IMR-90 (cell line): ENCODE measurements around the gene NRXN2. TPM values are rescaled to one million over a fixed set of nuclear protein-coding genes. Genes with fewer than 3 reads are reported as not detected.

Experiments
- ATAC-seq: fragments of 200-7000 bp; cut with Tn5 transposase; 2 replicates; pipeline ENCODE4 v1.9.1; 2020; ENCODE audit warnings: low read depth, mild to moderate bottlenecking, moderate library complexity
- BruUV-seq: library from RNA; stranded (reverse); fragments of 400-500 nt; replicated peaks from 2 replicates; lab custom pipeline; 2021; lab: Mats Ljungman, UMichigan
- CTCF ChIA-PET: fragments of 300-600 bp; formaldehyde crosslinking; extraction: SDS; loops from one replicate; lab custom pipeline; 2021; ENCODE audit warnings: antibody characterized with exemption; lab: Yijun Ruan, JAX
- POLR2A ChIA-PET: fragments of 300-600 bp; sonication (Branson Sonifier 250); formaldehyde crosslinking; loops from one replicate; lab custom pipeline; 2022; ENCODE audit warnings: antibody characterized with exemption; ENCODE audit not compliant: unreplicated experiment; lab: Charles Lee
- DNase-seq: peaks from one replicate; pipeline ENCODE4 v3.0.0; 2013
- H2AFZ ChIP-seq: replicated peaks from 2 replicates; pipeline ENCODE3; 2013; ENCODE audit warnings: low read length, mild to moderate bottlenecking; ENCODE audit not compliant: poor library complexity
- H2AK5ac ChIP-seq: 2 replicates; pipeline ENCODE4 v1.6.1; 2013; ENCODE audit warnings: low read depth, low read length, inconsistent platforms
- H2AK9ac ChIP-seq: replicated peaks from 2 replicates; pipeline ENCODE3; 2013; ENCODE audit warnings: mild to moderate bottlenecking, low read depth, low read length, moderate library complexity; ENCODE audit not compliant: poor library complexity
- H2BK120ac ChIP-seq: 2 replicates; pipeline ENCODE4 v1.6.1; 2013; ENCODE audit warnings: low read depth, low read length, inconsistent platforms
- H2BK15ac ChIP-seq: 3 replicates; pipeline ENCODE4 v1.6.1; 2013; ENCODE audit warnings: low read depth, low read length, inconsistent platforms
- H2BK20ac ChIP-seq: 2 replicates; pipeline ENCODE4 v1.6.1; 2013; ENCODE audit warnings: low read depth, mild to moderate bottlenecking, inconsistent platforms, low read length, moderate library complexity
- H2BK5ac ChIP-seq: 2 replicates; pipeline ENCODE4 v1.6.1; 2013; ENCODE audit warnings: mild to moderate bottlenecking, low read depth, low read length, inconsistent platforms; ENCODE audit not compliant: poor library complexity, severe bottlenecking
- H3K14ac ChIP-seq: replicated peaks from 2 replicates; pipeline ENCODE4 v1.6.1; 2013; ENCODE audit warnings: low read depth, low read length, inconsistent platforms
- H3K18ac ChIP-seq: 2 replicates; pipeline ENCODE4 v1.6.1; 2013; ENCODE audit warnings: low read depth, low read length, control low read depth
- H3K23ac ChIP-seq: 2 replicates; pipeline ENCODE4 v1.6.1; 2013; ENCODE audit warnings: low read depth, low read length, inconsistent platforms
- H3K27ac ChIP-seq: 2 replicates; pipeline ENCODE4 v1.5.1; 2013; ENCODE audit warnings: mild to moderate bottlenecking, control low read depth, low read length; ENCODE audit not compliant: insufficient read depth
- H3K27me3 ChIP-seq: 2 replicates; pipeline ENCODE4 v1.6.1; 2013; ENCODE audit warnings: low read length; ENCODE audit not compliant: control insufficient read depth, insufficient read depth
- H3K36me3 ChIP-seq: 2 replicates; pipeline ENCODE4 v1.6.1; 2013; ENCODE audit warnings: low read length, mixed read lengths; ENCODE audit not compliant: control insufficient read depth, insufficient read depth
- H3K4ac ChIP-seq: 2 replicates; pipeline ENCODE4 v1.6.1; 2013; ENCODE audit warnings: low read depth, low read length, inconsistent platforms
- H3K4me1 ChIP-seq: 2 replicates; pipeline ENCODE4 v1.6.1; 2013; ENCODE audit warnings: low read length, mixed read lengths; ENCODE audit not compliant: control insufficient read depth, insufficient read depth
- H3K4me2 ChIP-seq: 2 replicates; pipeline ENCODE4 v1.6.1; 2013; ENCODE audit warnings: low read depth, mild to moderate bottlenecking, control low read depth, low read length, moderate library complexity
- H3K4me3 ChIP-seq: 2 replicates; pipeline ENCODE4 v1.5.1; 2013; ENCODE audit warnings: low read depth, mild to moderate bottlenecking, control low read depth, low read length, moderate library complexity; ENCODE audit not compliant: insufficient read depth
- H3K56ac ChIP-seq: 2 replicates; pipeline ENCODE4 v1.6.1; 2013; ENCODE audit warnings: low read length, inconsistent platforms; ENCODE audit not compliant: insufficient read depth; ENCODE audit errors: extremely low read depth
- H3K79me1 ChIP-seq, 2 experiments: 2 replicates each; pipeline ENCODE4 v1.6.1; 2013; ENCODE audit warnings: low read length in 2 of 2, inconsistent platforms in 1 of 2, low read depth in 1 of 2
- H3K9ac ChIP-seq: 2 replicates; pipeline ENCODE4 v1.6.1; 2013; ENCODE audit warnings: low read depth, low read length, control low read depth
- H3K9me1 ChIP-seq: 2 replicates; pipeline ENCODE4 v1.6.1; 2013; ENCODE audit warnings: low read length, inconsistent platforms; ENCODE audit not compliant: insufficient read depth
- H3K9me3 ChIP-seq: 2 replicates; pipeline ENCODE4 v1.6.1; 2013; ENCODE audit warnings: low read length; ENCODE audit not compliant: control insufficient read depth, insufficient read depth
- H4K20me1 ChIP-seq: 2 replicates; pipeline ENCODE4 v1.6.1; 2013; ENCODE audit warnings: low read length, inconsistent platforms; ENCODE audit not compliant: insufficient read depth
- H4K5ac ChIP-seq: 2 replicates; pipeline ENCODE4 v1.6.1; 2013; ENCODE audit warnings: mild to moderate bottlenecking, low read depth, low read length, control low read depth
- H4K8ac ChIP-seq, 2 experiments: 2 replicates each; pipeline ENCODE4 v1.6.1; 2013; ENCODE audit warnings: low read depth in 2 of 2, low read length in 2 of 2, control low read depth in 1 of 2, inconsistent platforms in 1 of 2
- H4K91ac ChIP-seq: 2 replicates; pipeline ENCODE4 v1.6.1; 2013; ENCODE audit warnings: low read depth, low read length, inconsistent platforms; ENCODE audit not compliant: insufficient read depth
- BHLHE40 ChIP-seq: fragments of 150-350 bp; IDR thresholded peaks from 2 replicates; pipeline ENCODE4 v1.6.1; 2016; ENCODE audit warnings: mild to moderate bottlenecking, low read depth, low read length
- CEBPB ChIP-seq: IDR thresholded peaks from 2 replicates; pipeline ENCODE4 v1.6.1; 2012; ENCODE audit warnings: low read depth, low read length, improper control_type of control experiment
- CHD1 ChIP-seq: IDR thresholded peaks from 2 replicates; pipeline ENCODE4 v1.6.1; 2012; ENCODE audit warnings: low read depth, low read length, improper control_type of control experiment
- FOS ChIP-seq: fragments of 150-350 bp; IDR thresholded peaks from 2 replicates; pipeline ENCODE4 v1.6.1; 2016; ENCODE audit warnings: low read depth, low read length
- MAFK ChIP-seq: IDR thresholded peaks from 2 replicates; pipeline ENCODE4 v1.6.1; 2012; ENCODE audit warnings: low read depth, low read length, improper control_type of control experiment
- MAZ ChIP-seq: IDR thresholded peaks from 2 replicates; pipeline ENCODE4 v1.6.1; 2012; ENCODE audit warnings: low read depth, mild to moderate bottlenecking, low read length, improper control_type of control experiment, moderate library complexity, borderline replicate concordance
- MXI1 ChIP-seq: IDR thresholded peaks from 2 replicates; pipeline ENCODE4 v1.6.1; 2012; ENCODE audit warnings: low read depth, mild to moderate bottlenecking, low read length, moderate library complexity, borderline replicate concordance
- NFE2L2 ChIP-seq: fragments of 150-350 bp; IDR thresholded peaks from 2 replicates; pipeline ENCODE4 v1.6.1; 2016; ENCODE audit warnings: low read depth, mild to moderate bottlenecking, low read length
- POLR2A ChIP-seq: IDR thresholded peaks from 2 replicates; pipeline ENCODE4 v1.6.1; 2012; ENCODE audit warnings: mild to moderate bottlenecking, low read depth, low read length
- RAD21 ChIP-seq: IDR thresholded peaks from 2 replicates; pipeline ENCODE4 v1.6.1; 2012; ENCODE audit warnings: low read length, improper control_type of control experiment
- RCOR1 ChIP-seq: IDR thresholded peaks from 2 replicates; pipeline ENCODE4 v1.6.1; 2012; ENCODE audit warnings: mild to moderate bottlenecking, low read length, improper control_type of control experiment; ENCODE audit not compliant: insufficient replicate concordance
- RFX5 ChIP-seq: IDR thresholded peaks from 2 replicates; pipeline ENCODE4 v1.8.0; 2012; ENCODE audit warnings: low read depth, mild to moderate bottlenecking, low read length, moderate library complexity
- SMC3 ChIP-seq: fragments of 150-350 bp; IDR thresholded peaks from 2 replicates; pipeline ENCODE4 v1.6.1; 2016; ENCODE audit warnings: low read depth, mild to moderate bottlenecking, antibody characterized with exemption, low read length, moderate library complexity
- WGBS, 2 experiments: methylation state at CpG; one replicate each; pipeline versions ENCODE4 v1.1.5 to v1.1.7; 2013; ENCODE audit warnings: missing lambda C conversion rate in 2 of 2; ENCODE audit not compliant: insufficient read length in 1 of 2; ENCODE audit errors: extremely low coverage in 2 of 2; 5-methylcytosine and 5-hydroxymethylcytosine counted together
- dilution Hi-C: fragments of 300-500 bp; cut with HindIII; formaldehyde crosslinking; loops from one replicate; pipeline ENCODE4 v1.14.3; 2018; ENCODE audit warnings: low sequenced_read_pairs; ENCODE audit not compliant: unreplicated experiment
- in situ Hi-C: fragments of 300-500 bp; cut with MboI; formaldehyde crosslinking; loops from 3 replicates; pipeline ENCODE4 v1.14.3; 2019; ENCODE audit warnings: low sequenced_read_pairs, inconsistent platforms, mixed read lengths
- intact Hi-C: fragments of 100-400 bp; cut with micrococcal nuclease; formaldehyde crosslinking; loops from 2 replicates; pipeline ENCODE4 v1.10.0; 2022
- polyA plus RNA-seq, 3 experiments: library from polyadenylated mRNA; depleted of rRNA; stranded (reverse); fragments of >200 nt; gene quantifications; 2 replicates each; pipeline ENCODE4 v1.2.3, GENCODE V29; 2012; ENCODE audit warnings: low replicate concordance in 1 of 3
- total RNA-seq: library from RNA; depleted of rRNA; stranded (reverse); fragments of >200 nt; gene quantifications from 2 replicates; pipeline ENCODE4 v1.2.3, GENCODE V29; 2012
- TF ChIP-seq, protein P1 (sequence below): fragments of 150-350 bp; IDR thresholded peaks from 2 replicates; pipeline ENCODE4 v1.6.1; 2016; ENCODE audit warnings: low read depth, mild to moderate bottlenecking, low read length, moderate library complexity, borderline replicate concordance
- TF ChIP-seq, protein P2 (sequence below): fragments of 150-350 bp; IDR thresholded peaks from 2 replicates; pipeline ENCODE4 v1.6.1; 2017; ENCODE audit warnings: mild to moderate bottlenecking, antibody characterized with exemption, low read length, low read depth
- TF ChIP-seq, protein P3 (sequence below): conservative IDR thresholded peaks from 2 replicates; pipeline ENCODE4 v1.5.1; 2012; ENCODE audit warnings: mild to moderate bottlenecking, low read depth, low read length, improper control_type of control experiment

NRXN2 gene
- total and polyA plus RNA-seq, 2 of the 4 experiments (the other 2 are of a cell fraction), result 0.18 to 0.22 TPM

DNA sequence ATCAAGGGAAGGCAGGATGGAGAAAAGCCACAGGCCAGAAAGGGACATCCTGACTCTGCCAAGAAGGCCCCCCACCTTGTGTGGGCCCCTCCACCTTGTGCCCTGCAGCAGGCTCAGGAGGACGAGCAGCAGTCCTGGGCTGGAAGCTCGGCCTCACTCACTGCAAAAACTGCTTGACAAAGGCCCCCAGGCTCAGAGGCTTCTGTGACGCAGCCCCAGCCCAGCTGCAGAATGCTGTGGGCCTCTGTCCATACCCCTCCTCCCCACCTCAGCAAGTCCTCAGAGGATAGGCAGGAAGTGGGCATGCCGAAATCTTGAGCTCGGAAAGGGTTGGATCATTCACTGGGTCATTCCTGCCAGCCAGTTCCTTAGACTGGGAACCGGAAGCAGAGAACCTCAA lies 61.9 kb downstream of the NRXN2 start:
- CTCF ChIA-PET, result interaction anchor here (1.2 kb wide), 1 partner anchor 8 kb away, joined by 5 read pairs; no protein-coding TSS in a partner anchor
- Histone ChIP-seq H3K4me1 (peaks cover 13% of the 10 kb centered on the region), H3K23ac (0 out of 2 replicates have a peak overlapping the region, but pooled peaks have one; percentile 35), H2BK5ac (peak overlapping the region; percentile 34), H3K14ac (no peak overlapping the region), H4K5ac (no peak overlapping the region), H3K4me3 (no peak overlapping the region), H3K4ac (no peak overlapping the region; the same call in 1 of the 2 replicates), H2AK5ac (peak overlapping the region; percentile 91; the same call in 1 of the 2 replicates), H3K4me2 (no peak overlapping the region), H3K27ac (no peak overlapping the region), H2BK15ac (no peak overlapping the region), H4K91ac (peak overlapping the region; percentile 60; the same call in 1 of the 2 replicates), H3K18ac (no peak overlapping the region), H2BK20ac (peak overlapping the region; percentile 65), H4K8ac (peak overlapping the region; percentile 51 to 55; a peak in 2 of 4 replicates), H3K9ac (no peak overlapping the region), H3K9me1 (peaks cover 17% of the 10 kb centered on the region), H3K36me3 (no peaks in the 10 kb centered on the region), H3K9me3 (no peaks in the 10 kb centered on the region), H3K27me3 (peaks cover 2% of the 10 kb centered on the region), H2AK9ac (no peak overlapping the region), H3K79me1 (no peaks in the 10 kb centered on the region), H3K56ac (no peak overlapping the region), H2BK120ac (peak overlapping the region; percentile 84; the same call in 1 of the 2 replicates), H2AFZ (peak overlapping the region; percentile 80), H4K20me1 (no peaks in the 10 kb centered on the region)
- TF ChIP-seq NFE2L2 (no peak), CEBPB (no peak), MAFK (no peak), CHD1 (no peak), POLR2A (no peak), RFX5 (no peak), FOS (no peak), BHLHE40 (no peak), MXI1 (no peak), RCOR1 (no peak), MAZ (no peak), RAD21 (no peak), SMC3 (no peak)
- TF ChIP-seq, protein P1, sequence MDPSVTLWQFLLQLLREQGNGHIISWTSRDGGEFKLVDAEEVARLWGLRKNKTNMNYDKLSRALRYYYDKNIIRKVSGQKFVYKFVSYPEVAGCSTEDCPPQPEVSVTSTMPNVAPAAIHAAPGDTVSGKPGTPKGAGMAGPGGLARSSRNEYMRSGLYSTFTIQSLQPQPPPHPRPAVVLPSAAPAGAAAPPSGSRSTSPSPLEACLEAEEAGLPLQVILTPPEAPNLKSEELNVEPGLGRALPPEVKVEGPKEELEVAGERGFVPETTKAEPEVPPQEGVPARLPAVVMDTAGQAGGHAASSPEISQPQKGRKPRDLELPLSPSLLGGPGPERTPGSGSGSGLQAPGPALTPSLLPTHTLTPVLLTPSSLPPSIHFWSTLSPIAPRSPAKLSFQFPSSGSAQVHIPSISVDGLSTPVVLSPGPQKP, result no peak
- TF ChIP-seq, protein P2, sequence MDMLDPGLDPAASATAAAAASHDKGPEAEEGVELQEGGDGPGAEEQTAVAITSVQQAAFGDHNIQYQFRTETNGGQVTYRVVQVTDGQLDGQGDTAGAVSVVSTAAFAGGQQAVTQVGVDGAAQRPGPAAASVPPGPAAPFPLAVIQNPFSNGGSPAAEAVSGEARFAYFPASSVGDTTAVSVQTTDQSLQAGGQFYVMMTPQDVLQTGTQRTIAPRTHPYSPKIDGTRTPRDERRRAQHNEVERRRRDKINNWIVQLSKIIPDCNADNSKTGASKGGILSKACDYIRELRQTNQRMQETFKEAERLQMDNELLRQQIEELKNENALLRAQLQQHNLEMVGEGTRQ, result no peak
- TF ChIP-seq, protein P3, sequence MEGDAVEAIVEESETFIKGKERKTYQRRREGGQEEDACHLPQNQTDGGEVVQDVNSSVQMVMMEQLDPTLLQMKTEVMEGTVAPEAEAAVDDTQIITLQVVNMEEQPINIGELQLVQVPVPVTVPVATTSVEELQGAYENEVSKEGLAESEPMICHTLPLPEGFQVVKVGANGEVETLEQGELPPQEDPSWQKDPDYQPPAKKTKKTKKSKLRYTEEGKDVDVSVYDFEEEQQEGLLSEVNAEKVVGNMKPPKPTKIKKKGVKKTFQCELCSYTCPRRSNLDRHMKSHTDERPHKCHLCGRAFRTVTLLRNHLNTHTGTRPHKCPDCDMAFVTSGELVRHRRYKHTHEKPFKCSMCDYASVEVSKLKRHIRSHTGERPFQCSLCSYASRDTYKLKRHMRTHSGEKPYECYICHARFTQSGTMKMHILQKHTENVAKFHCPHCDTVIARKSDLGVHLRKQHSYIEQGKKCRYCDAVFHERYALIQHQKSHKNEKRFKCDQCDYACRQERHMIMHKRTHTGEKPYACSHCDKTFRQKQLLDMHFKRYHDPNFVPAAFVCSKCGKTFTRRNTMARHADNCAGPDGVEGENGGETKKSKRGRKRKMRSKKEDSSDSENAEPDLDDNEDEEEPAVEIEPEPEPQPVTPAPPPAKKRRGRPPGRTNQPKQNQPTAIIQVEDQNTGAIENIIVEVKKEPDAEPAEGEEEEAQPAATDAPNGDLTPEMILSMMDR, result no peak
- BruUV-seq, result no TSS peak
- in situ Hi-C loops (no loop called here), dilution Hi-C loops (no loop called here), intact Hi-C loops (no loop called here)
- 26% methylated on average over 5 of the region's 6 CpGs; no CpG with 5 or more reads in 1 of the 2 experiments for WGBS, 2 experiments
- ATAC-seq (peak; percentile 25; the same call in 1 of the 2 replicates), DNase-seq (peak; percentile 62)
- POLR2A ChIA-PET, result interaction anchor here (0.6 kb wide), 1 partner anchor 26 kb away, joined by 3 read pairs; no protein-coding TSS in a partner anchor
